CD4-positive, alpha-beta memory T cell (primary cell): ENCODE data around the gene NFE2L2. TPM values are rescaled to one million over a fixed set of nuclear protein-coding genes. Genes with fewer than 3 reads are reported as not detected.

Source experiments
- CTCF ChIA-PET: fragments of 350-600 bp; sonication (Branson Sonifier 250); formaldehyde crosslinking; loops from one replicate; lab custom pipeline; 2021; ENCODE audit warnings: inconsistent platforms; ENCODE audit not compliant: partially characterized antibody; lab: Charles Lee
- POLR2A ChIA-PET: fragments of 350-600 bp; sonication (Branson Sonifier 250); formaldehyde crosslinking; loops from one replicate; lab custom pipeline; 2021; ENCODE audit not compliant: partially characterized antibody; lab: Charles Lee
- DNase-seq, 5 donors: peaks; one replicate each; pipeline versions ENCODE4 v3.0.0 to v3.0.0-alpha.2; 2020 to 2022; ENCODE audit warnings: mixed read lengths in 1 of 5
- H3K27ac ChIP-seq: one replicate; pipeline ENCODE4 v1.7.0; 2013; ENCODE audit warnings: low read depth, low read length
- H3K27me3 ChIP-seq: 2 replicates; pipeline ENCODE4 v1.7.0; 2013; ENCODE audit warnings: mild to moderate bottlenecking, low read length, moderate library complexity; ENCODE audit not compliant: insufficient read depth
- H3K36me3 ChIP-seq: 2 replicates; pipeline ENCODE4 v1.7.0; 2013; ENCODE audit warnings: mild to moderate bottlenecking, low read length, moderate library complexity; ENCODE audit not compliant: insufficient read depth
- H3K4me1 ChIP-seq: 2 replicates; pipeline ENCODE4 v1.7.0; 2013; ENCODE audit warnings: mild to moderate bottlenecking, low read length, moderate library complexity; ENCODE audit not compliant: insufficient read depth
- H3K4me3 ChIP-seq, 2 donors: one replicate each; pipeline ENCODE4 v1.7.0; 2013; ENCODE audit warnings: low read length in 2 of 2, mild to moderate bottlenecking in 1 of 2
- H3K9me3 ChIP-seq, 2 donors: one replicate each; pipeline ENCODE4 v1.7.0; 2013; ENCODE audit warnings: low read length in 2 of 2, control low read depth in 1 of 2; ENCODE audit not compliant: control insufficient read depth in 1 of 2
- H3K27ac Mint-ChIP-seq, 7 donors: one replicate each; pipeline ENCODE4 v1.8.0; 2020 to 2021; ENCODE audit warnings: mixed read lengths in 7 of 7, mild to moderate bottlenecking in 6 of 7, inconsistent platforms in 3 of 7, moderate library complexity in 3 of 7
- H3K27me3 Mint-ChIP-seq, 2 donors: one replicate each; pipeline ENCODE4 v1.8.0; 2020 to 2021; ENCODE audit warnings: mixed read lengths in 2 of 2
- H3K36me3 Mint-ChIP-seq, 2 donors: one replicate each; pipeline ENCODE4 v1.8.0; 2020 to 2021; ENCODE audit warnings: mixed read lengths in 2 of 2, inconsistent platforms in 1 of 2, mild to moderate bottlenecking in 1 of 2
- H3K4me1 Mint-ChIP-seq, 4 donors: one replicate each; pipeline ENCODE4 v1.8.0; 2020 to 2021; ENCODE audit warnings: mixed read lengths in 4 of 4, mild to moderate bottlenecking in 1 of 4
- H3K4me3 Mint-ChIP-seq, 8 donors: one replicate each; pipeline ENCODE4 v1.8.0; 2020 to 2021; ENCODE audit warnings: mixed read lengths in 8 of 8, mild to moderate bottlenecking in 7 of 8, moderate library complexity in 6 of 8, inconsistent platforms in 3 of 8
- H3K9me3 Mint-ChIP-seq, 8 donors: one replicate each; pipeline ENCODE4 v1.8.0; 2020 to 2021; ENCODE audit warnings: mixed read lengths in 8 of 8, mild to moderate bottlenecking in 5 of 8, inconsistent platforms in 3 of 8, moderate library complexity in 1 of 8
- intact Hi-C: fragments of 100-400 bp; cut with micrococcal nuclease; formaldehyde crosslinking; loops from one replicate; pipeline ENCODE4 v1.15.1; 2023
- polyA plus RNA-seq, 2 donors: library from polyadenylated mRNA; unstranded; fragments of 300-500 nt; fragmentation: Illumina TruSeq; gene quantifications; one replicate each; pipeline ENCODE4 v1.2.3, GENCODE V29; 2021
- total RNA-seq, 2 experiments: library from RNA; stranded (reverse); gene quantifications; one replicate each; pipeline ENCODE4 v1.2.3, GENCODE V29; 2021

Gene NFE2L2
- total and polyA plus RNA-seq, 4 experiments from 2014 or later = 39.6 to 86.9 (median 75.2) TPM

DNA sequence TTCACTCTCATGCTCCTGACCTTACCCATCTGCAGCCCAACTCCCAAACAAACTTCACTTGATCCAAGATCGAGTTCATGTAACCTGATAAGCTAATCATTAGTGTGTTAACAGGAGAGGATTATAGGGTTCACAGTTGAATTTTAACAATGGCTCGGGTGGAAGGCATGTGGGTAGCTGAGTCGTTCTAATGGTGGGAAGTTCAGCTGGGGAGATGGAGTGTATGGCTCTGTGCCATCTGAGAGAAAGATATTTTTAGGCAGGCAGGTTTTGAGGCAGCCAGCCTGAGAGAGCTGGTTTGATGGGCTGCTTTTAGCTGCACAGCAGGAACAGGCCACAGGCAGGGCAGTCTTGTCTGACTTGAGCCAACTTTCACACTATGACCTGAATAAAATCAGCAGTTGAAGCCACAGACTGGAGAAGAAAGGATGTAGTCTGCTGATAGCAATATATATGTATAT lies 17.7 kb upstream of the NFE2L2 start:
- Histone ChIP-seq H3K27me3 (no peaks in the 10 kb centered on the region), H3K4me1 (no peaks in the 10 kb centered on the region), H3K9me3 (no peaks in the 10 kb centered on the region), H3K27ac (no peak overlapping the region), H3K4me3 (no peak overlapping the region), H3K36me3 (no peaks in the 10 kb centered on the region)
- Mint-ChIP-seq H3K27me3 (no peaks in the 10 kb centered on the region), H3K4me1 (no peaks in the 10 kb centered on the region), H3K27ac (no peak overlapping the region), H3K36me3 (peaks cover 0 to 4% of the 10 kb centered on the region in 2 donors), H3K9me3 (no peaks in the 10 kb centered on the region), H3K4me3 (no peak overlapping the region)
- CTCF ChIA-PET = interaction anchor here (0.7 to 7.1 kb wide), 6 partner anchors 11 to 134 kb away, joined by 3 to 48 read pairs (median 8); partner anchors contain the start of gene NFE2L2
- intact Hi-C loops = no loop called here
- POLR2A ChIA-PET = no interaction called here
- DNase-seq = no peak

GRCh38 chr2:177281400-177282180 lies 17.1 kb upstream of the NFE2L2 start:
- Mint-ChIP-seq H3K36me3 (peaks cover 0 to 4% of the 10 kb centered on the region in 2 donors), H3K27me3 (no peaks in the 10 kb centered on the region), H3K4me3 (no peak overlapping the region), H3K9me3 (no peaks in the 10 kb centered on the region), H3K4me1 (no peaks in the 10 kb centered on the region), H3K27ac (peak overlapping the region in 1 of 7 donors; percentile 53)
- H3K9me3 ChIP-seq = no peaks in the 10 kb centered on the region
- H3K27me3 ChIP-seq = no peaks in the 10 kb centered on the region
- no peak overlapping the region for H3K27ac ChIP-seq
- POLR2A ChIA-PET = no interaction called here
- CTCF ChIA-PET = interaction anchor here (1.3 to 7.1 kb wide), 4 partner anchors 12 to 117 kb away, joined by 6 to 48 read pairs (median 16); partner anchors contain the start of gene NFE2L2
- no peaks in the 10 kb centered on the region for H3K36me3 ChIP-seq
- no peak for DNase-seq
- no peak overlapping the region for H3K4me3 ChIP-seq
- H3K4me1 ChIP-seq = no peaks in the 10 kb centered on the region
- intact Hi-C loops = no loop called here

GRCh38 chr2:177279847-177280246 lies 15.3 kb upstream of the NFE2L2 start:
- no peaks in the 10 kb centered on the region for H3K9me3 ChIP-seq
- no peak overlapping the region for H3K27ac ChIP-seq
- H3K9me3 Mint-ChIP-seq = no peaks in the 10 kb centered on the region
- H3K4me3 Mint-ChIP-seq = no peak overlapping the region
- H3K4me1 Mint-ChIP-seq = no peaks in the 10 kb centered on the region
- POLR2A ChIA-PET = interaction anchor here (1.9 kb wide), 1 partner anchor 14 kb away, joined by 6 read pairs; the partner anchor contains the start of gene NFE2L2
- no peak overlapping the region for H3K27ac Mint-ChIP-seq
- no peaks in the 10 kb centered on the region for H3K27me3 ChIP-seq
- CTCF ChIA-PET = interaction anchor here (0.5 to 7.1 kb wide), 3 partner anchors 15 to 115 kb away, joined by 3 to 48 read pairs (median 5); partner anchors contain the start of gene NFE2L2
- intact Hi-C loops = no loop called here
- no peak for DNase-seq
- H3K36me3 Mint-ChIP-seq = no peaks in the 10 kb centered on the region
- H3K4me1 ChIP-seq = no peaks in the 10 kb centered on the region
- no peaks in the 10 kb centered on the region for H3K27me3 Mint-ChIP-seq
- no peaks in the 10 kb centered on the region for H3K36me3 ChIP-seq
- H3K4me3 ChIP-seq = no peak overlapping the region

- DNase-seq = no peak
- Histone ChIP-seq H3K27me3 (no peaks in the 10 kb centered on the region), H3K27ac (no peak overlapping the region), H3K4me1 (no peaks in the 10 kb centered on the region), H3K36me3 (no peaks in the 10 kb centered on the region), H3K9me3 (no peaks in the 10 kb centered on the region), H3K4me3 (no peak overlapping the region)
- H3K4me3 Mint-ChIP-seq = no peak overlapping the region
- intact Hi-C loops = no loop called here
- ChIA-PET POLR2A (no interaction called here), CTCF (interaction anchor here (1.2 kb wide), 1 partner anchor 13 kb away, joined by 3 read pairs; no protein-coding TSS in a partner anchor)
- H3K27ac Mint-ChIP-seq = no peak overlapping the region
- no peaks in the 10 kb centered on the region for H3K36me3 Mint-ChIP-seq
- H3K27me3 Mint-ChIP-seq = no peaks in the 10 kb centered on the region
- no peaks in the 10 kb centered on the region for H3K9me3 Mint-ChIP-seq
- no peaks in the 10 kb centered on the region for H3K4me1 Mint-ChIP-seq
Observed at GRCh38 chr2:177275743-177276055, 11.2 kb upstream of the NFE2L2 start.

- Mint-ChIP-seq H3K36me3 (no peaks in the 10 kb centered on the region), H3K27ac (no peak overlapping the region), H3K9me3 (no peaks in the 10 kb centered on the region), H3K4me1 (no peaks in the 10 kb centered on the region), H3K4me3 (no peak overlapping the region), H3K27me3 (no peaks in the 10 kb centered on the region)
- Histone ChIP-seq H3K4me1 (no peaks in the 10 kb centered on the region), H3K36me3 (no peaks in the 10 kb centered on the region), H3K9me3 (no peaks in the 10 kb centered on the region), H3K27me3 (no peaks in the 10 kb centered on the region), H3K27ac (no peak overlapping the region), H3K4me3 (no peak overlapping the region)
- DNase-seq = no peak
- POLR2A ChIA-PET = interaction anchor here (3.2 kb wide), 1 partner anchor 11 kb away, joined by 27 read pairs; the partner anchor contains the start of gene NFE2L2
- CTCF ChIA-PET = interaction anchor here (1.2 kb wide), 1 partner anchor 12 kb away, joined by 3 read pairs; no protein-coding TSS in a partner anchor
- intact Hi-C loops = no loop called here
Observed at GRCh38 chr2:177275040-177275742, 10.7 kb upstream of the NFE2L2 start.

GRCh38 chr2:177273408-177273807 lies 8.9 kb upstream of the NFE2L2 start:
- no peaks in the 10 kb centered on the region for H3K27me3 Mint-ChIP-seq
- Histone ChIP-seq H3K9me3 (no peaks in the 10 kb centered on the region), H3K4me1 (no peaks in the 10 kb centered on the region), H3K36me3 (no peaks in the 10 kb centered on the region), H3K27ac (no peak overlapping the region), H3K4me3 (no peak overlapping the region), H3K27me3 (no peaks in the 10 kb centered on the region)
- no peak overlapping the region for H3K27ac Mint-ChIP-seq
- POLR2A ChIA-PET = interaction anchor here (1.4 to 3.2 kb wide), 2 partner anchors 9 to 46 kb away, joined by 3 to 27 read pairs; partner anchors contain the start of gene NFE2L2
- H3K9me3 Mint-ChIP-seq = no peaks in the 10 kb centered on the region
- no peak for DNase-seq
- intact Hi-C loops = no loop called here
- H3K4me3 Mint-ChIP-seq = no peak overlapping the region
- H3K36me3 Mint-ChIP-seq = no peaks in the 10 kb centered on the region
- CTCF ChIA-PET = interaction anchor here (2.3 kb wide), 1 partner anchor 9 kb away, joined by 12 read pairs; the partner anchor contains the start of gene NFE2L2
- H3K4me1 Mint-ChIP-seq = no peaks in the 10 kb centered on the region

- no peak for DNase-seq
- no peaks in the 10 kb centered on the region for H3K9me3 Mint-ChIP-seq
- CTCF ChIA-PET = interaction anchor here (1.1 to 11.1 kb wide), 4 partner anchors 9 to 108 kb away, joined by 4 to 143 read pairs (median 8); partner anchors contain the start of gene NFE2L2
- H3K36me3 Mint-ChIP-seq = no peaks in the 10 kb centered on the region
- H3K27ac Mint-ChIP-seq = no peak overlapping the region
- H3K27me3 Mint-ChIP-seq = no peaks in the 10 kb centered on the region
- POLR2A ChIA-PET = interaction anchor here (1.4 to 3.2 kb wide), 2 partner anchors 9 to 45 kb away, joined by 3 to 27 read pairs; partner anchors contain the start of gene NFE2L2
- Histone ChIP-seq H3K4me3 (no peak overlapping the region), H3K27me3 (no peaks in the 10 kb centered on the region), H3K4me1 (no peaks in the 10 kb centered on the region), H3K9me3 (no peaks in the 10 kb centered on the region), H3K36me3 (no peaks in the 10 kb centered on the region), H3K27ac (no peak overlapping the region)
- H3K4me1 Mint-ChIP-seq = peaks cover 0 to under 1% (median 0%) of the 10 kb centered on the region in 4 donors
- H3K4me3 Mint-ChIP-seq = no peak overlapping the region
- intact Hi-C loops = no loop called here
Observed at GRCh38 chr2:177272765-177273164, 8.2 kb upstream of the NFE2L2 start.
